BE2C (cell line): ENCODE data around the gene MBOAT1.

Experiments used
- DNase-seq: peaks from one replicate; pipeline ENCODE4 v3.0.0-alpha.2; 2020
- H3K27me3 ChIP-seq: fragments of 250-450 bp; sonication (Bioruptor Pico); 2 replicates; pipeline ENCODE4 v1.5.1; 2020; ENCODE audit warnings: mild to moderate bottlenecking
- H3K36me3 ChIP-seq: fragments of 250-450 bp; sonication (Bioruptor Pico); 2 replicates; pipeline ENCODE4 v1.5.1; 2020; ENCODE audit warnings: mild to moderate bottlenecking
- H3K4me1 ChIP-seq: fragments of 250-450 bp; sonication (Bioruptor Pico); 2 replicates; pipeline ENCODE4 v1.5.1; 2020
- H3K4me3 ChIP-seq: 2 replicates; pipeline ENCODE4 v1.5.1; 2011; ENCODE audit warnings: low read depth, low read length
- H3K9me3 ChIP-seq: fragments of 250-450 bp; sonication (Bioruptor Pico); 2 replicates; pipeline ENCODE4 v1.5.1; 2020
- CTCF ChIP-seq: IDR thresholded peaks from 2 replicates; pipeline ENCODE4 v1.5.1; 2012; ENCODE audit warnings: mild to moderate bottlenecking, low read depth, low read length

The MBOAT1 gene

GRCh38 chr6:20173833-20174792, 38.2 kb downstream of the MBOAT1 start:
- Histone ChIP-seq H3K4me1 (no peaks in the 10 kb centered on the region), H3K36me3 (no peaks in the 10 kb centered on the region), H3K4me3 (no peak overlapping the region), H3K27me3 (no peaks in the 10 kb centered on the region), H3K9me3 (no peaks in the 10 kb centered on the region)
- no peak for TF ChIP-seq CTCF
- no peak for DNase-seq

- DNase-seq, result no peak
- no peaks in the 10 kb centered on the region for H3K27me3 ChIP-seq
- no peaks in the 10 kb centered on the region for H3K9me3 ChIP-seq
- H3K36me3 ChIP-seq, result no peaks in the 10 kb centered on the region
- no peak for TF ChIP-seq CTCF
- no peaks in the 10 kb centered on the region for H3K4me1 ChIP-seq
- no peak overlapping the region for H3K4me3 ChIP-seq
Observed at GRCh38 chr6:20172842-20173456, 39.3 kb downstream of the MBOAT1 start.

- Histone ChIP-seq H3K4me3 (no peak overlapping the region), H3K36me3 (no peaks in the 10 kb centered on the region), H3K4me1 (no peaks in the 10 kb centered on the region), H3K27me3 (no peaks in the 10 kb centered on the region), H3K9me3 (no peaks in the 10 kb centered on the region)
- TF ChIP-seq CTCF, result no peak
- no peak for DNase-seq
Observed at GRCh38 chr6:20170455-20171148, 41.7 kb downstream of the MBOAT1 start.

GRCh38 chr6:20169786-20170185, 42.5 kb downstream of the MBOAT1 start:
- Histone ChIP-seq H3K9me3 (no peaks in the 10 kb centered on the region), H3K36me3 (no peaks in the 10 kb centered on the region), H3K4me3 (no peak overlapping the region), H3K27me3 (no peaks in the 10 kb centered on the region; the same call in 1 of the 2 replicates), H3K4me1 (no peaks in the 10 kb centered on the region)
- DNase-seq, result no peak
- TF ChIP-seq CTCF, result no peak

- Histone ChIP-seq H3K4me1 (no peaks in the 10 kb centered on the region), H3K27me3 (no peaks in the 10 kb centered on the region; the same call in 1 of the 2 replicates), H3K36me3 (no peaks in the 10 kb centered on the region), H3K9me3 (no peaks in the 10 kb centered on the region), H3K4me3 (no peak overlapping the region)
- DNase-seq, result no peak
- no peak for TF ChIP-seq CTCF
Observed at GRCh38 chr6:20169119-20169557, 43.1 kb downstream of the MBOAT1 start.
